WTC11 (cell line): ENCODE measurements around the gene OTUD7B. TPM values are rescaled to one million over a fixed set of nuclear protein-coding genes. Genes with fewer than 3 reads are reported as not detected.

Source experiments
- ATAC-seq: fragments of 200-7000 bp; cut with Tn5 transposase; 2 replicates; pipeline ENCODE4 v1.10.0; 2021; ENCODE audit warnings: mild to moderate bottlenecking, moderate library complexity
- CTCF ChIA-PET: fragments of 300-600 bp; sonication (Branson Sonifier 250); formaldehyde crosslinking; loops from one replicate; lab custom pipeline; 2021; ENCODE audit warnings: antibody characterized with exemption; lab: Charles Lee
- POLR2A ChIA-PET: fragments of 350-600 bp; sonication (Branson Sonifier 250); formaldehyde crosslinking; loops from one replicate; lab custom pipeline; 2021; ENCODE audit warnings: antibody characterized with exemption; lab: Charles Lee
- DNase-seq: peaks from one replicate; pipeline ENCODE4 v3.0.0; 2021; ENCODE audit warnings: low spot score
- H3K27ac Mint-ChIP-seq: 2 replicates; pipeline ENCODE4 v1.8.0; 2021; ENCODE audit warnings: mixed read lengths
- H3K27me3 Mint-ChIP-seq: 2 replicates; pipeline ENCODE4 v1.8.0; 2021; ENCODE audit warnings: low read depth, mild to moderate bottlenecking, moderate library complexity, mixed read lengths
- H3K36me3 Mint-ChIP-seq: 2 replicates; pipeline ENCODE4 v1.8.0; 2021; ENCODE audit warnings: mixed read lengths
- H3K4me1 Mint-ChIP-seq: 2 replicates; pipeline ENCODE4 v1.8.0; 2022; ENCODE audit warnings: mixed read lengths
- H3K4me3 Mint-ChIP-seq: 2 replicates; pipeline ENCODE4 v1.8.0; 2021; ENCODE audit warnings: mild to moderate bottlenecking, moderate library complexity, mixed read lengths
- H3K9me3 Mint-ChIP-seq: 2 replicates; pipeline ENCODE4 v1.8.0; 2021; ENCODE audit warnings: mixed read lengths
- CBFB ChIP-seq: sonication (generic); formaldehyde crosslinking; IDR thresholded peaks from 2 replicates; pipeline ENCODE4 v1.8.1; 2022; ENCODE audit warnings: mild to moderate bottlenecking, low read depth, missing genetic modification reagents
- CREB1 ChIP-seq: sonication (generic); formaldehyde crosslinking; IDR thresholded peaks from 2 replicates; pipeline ENCODE4 v1.8.0; 2023; ENCODE audit warnings: mild to moderate bottlenecking, missing genetic modification reagents
- E2F1 ChIP-seq: sonication (generic); formaldehyde crosslinking; IDR thresholded peaks from 2 replicates; pipeline ENCODE4 v1.8.0; 2022; ENCODE audit warnings: mild to moderate bottlenecking, missing genetic modification reagents
- ESRRA ChIP-seq: sonication (generic); formaldehyde crosslinking; IDR thresholded peaks from 2 replicates; pipeline ENCODE4 v1.8.1; 2022; ENCODE audit warnings: mild to moderate bottlenecking, missing genetic modification reagents, borderline replicate concordance
- GTF2I ChIP-seq: fragments of 250-450 bp; sonication (Bioruptor Pico); conservative IDR thresholded peaks from 2 replicates; pipeline ENCODE4 v1.4.0; 2021; ENCODE audit warnings: mild to moderate bottlenecking
- IRF2 ChIP-seq: sonication (generic); formaldehyde crosslinking; IDR thresholded peaks from 2 replicates; pipeline ENCODE4 v1.8.0; 2022; ENCODE audit warnings: low read depth, missing genetic modification reagents, borderline replicate concordance
- NR1H2 ChIP-seq: sonication (generic); formaldehyde crosslinking; IDR thresholded peaks from 2 replicates; pipeline ENCODE4 v1.9.0; 2021; ENCODE audit warnings: mild to moderate bottlenecking, moderate library complexity, missing genetic modification reagents
- OVOL2 ChIP-seq: fragments of 250-450 bp; sonication (Bioruptor Pico); IDR thresholded peaks from 2 replicates; pipeline ENCODE4 v1.9.0; 2021; ENCODE audit warnings: mild to moderate bottlenecking, borderline replicate concordance
- PRRX2 ChIP-seq: fragments of 250-450 bp; sonication (Bioruptor Pico); IDR thresholded peaks from 2 replicates; pipeline ENCODE4 v1.8.0; 2021; ENCODE audit warnings: mild to moderate bottlenecking
- RELA ChIP-seq: sonication (generic); formaldehyde crosslinking; IDR thresholded peaks from 2 replicates; pipeline ENCODE4 v1.8.1; 2022; ENCODE audit warnings: missing genetic modification reagents, mild to moderate bottlenecking, borderline replicate concordance
- RORB ChIP-seq: fragments of 250-450 bp; sonication (Bioruptor Pico); IDR thresholded peaks from 2 replicates; pipeline ENCODE4 v1.9.0; 2021; ENCODE audit warnings: mild to moderate bottlenecking
- SMAD4 ChIP-seq: sonication (generic); formaldehyde crosslinking; IDR thresholded peaks from 2 replicates; pipeline ENCODE4 v1.8.0; 2022; ENCODE audit warnings: mild to moderate bottlenecking, missing genetic modification reagents
- TP53 ChIP-seq: sonication (generic); formaldehyde crosslinking; IDR thresholded peaks from 2 replicates; pipeline ENCODE4 v1.8.1; 2023; ENCODE audit warnings: mild to moderate bottlenecking, missing genetic modification reagents
- ZNF219 ChIP-seq: sonication (generic); formaldehyde crosslinking; IDR thresholded peaks from 2 replicates; pipeline ENCODE4 v1.8.0; 2023; ENCODE audit warnings: missing genetic modification reagents, mild to moderate bottlenecking, borderline replicate concordance
- ZNF263 ChIP-seq: sonication (generic); formaldehyde crosslinking; IDR thresholded peaks from 2 replicates; pipeline ENCODE4 v1.8.1; 2022; ENCODE audit warnings: low read depth, mild to moderate bottlenecking, moderate library complexity, missing genetic modification reagents
- ZSCAN18 ChIP-seq: fragments of 250-450 bp; sonication (Bioruptor Pico); IDR thresholded peaks from 2 replicates; pipeline ENCODE4 v2.1.2; 2022; ENCODE audit warnings: mild to moderate bottlenecking, moderate library complexity
- total RNA-seq: library from RNA; stranded (reverse); gene quantifications from 3 replicates; pipeline ENCODE4 v1.2.3, GENCODE V29; 2021
- TF ChIP-seq, protein P1 (sequence below): fragments of 250-450 bp; sonication (Bioruptor Pico); IDR thresholded peaks from 2 replicates; pipeline ENCODE4 v1.9.0; 2021; ENCODE audit warnings: mild to moderate bottlenecking
- TF ChIP-seq, protein P2 (sequence below): sonication (generic); formaldehyde crosslinking; IDR thresholded peaks from 2 replicates; pipeline ENCODE4 v1.8.0; 2022; ENCODE audit warnings: mild to moderate bottlenecking, missing genetic modification reagents
- TF ChIP-seq, protein P3 (sequence below): sonication (generic); formaldehyde crosslinking; IDR thresholded peaks from 2 replicates; pipeline ENCODE4 v1.8.1; 2022; ENCODE audit warnings: low read depth, mild to moderate bottlenecking, moderate library complexity, missing genetic modification reagents, borderline replicate concordance
- TF ChIP-seq, protein P4 (sequence below): sonication (generic); formaldehyde crosslinking; IDR thresholded peaks from 2 replicates; pipeline ENCODE4 v1.8.1; 2022; ENCODE audit warnings: mild to moderate bottlenecking, moderate library complexity, missing genetic modification reagents
- TF ChIP-seq, protein P5 (sequence below): sonication (generic); formaldehyde crosslinking; IDR thresholded peaks from 2 replicates; pipeline ENCODE4 v1.8.1; 2023; ENCODE audit warnings: mild to moderate bottlenecking, missing genetic modification reagents, moderate library complexity

Gene OTUD7B
- total RNA-seq, 1 experiment from 2014 or later = 21.0 TPM

- no peaks in the 10 kb centered on the region for H3K27me3 Mint-ChIP-seq
- H3K9me3 Mint-ChIP-seq = no peaks in the 10 kb centered on the region
- no peak for DNase-seq
- POLR2A ChIA-PET = no interaction called here
- H3K4me1 Mint-ChIP-seq = peaks cover 24% of the 10 kb centered on the region
- ATAC-seq = no peak
- TF ChIP-seq IRF2 (CRISPR knock-in tag) (no peak), OVOL2 (CRISPR knock-in tag) (no peak), CBFB (CRISPR knock-in tag) (no peak), CREB1 (no peak), PRRX2 (no peak), RORB (no peak), TP53 (CRISPR knock-in tag) (no peak), ESRRA (no peak)
- TF ChIP-seq, protein P1, sequence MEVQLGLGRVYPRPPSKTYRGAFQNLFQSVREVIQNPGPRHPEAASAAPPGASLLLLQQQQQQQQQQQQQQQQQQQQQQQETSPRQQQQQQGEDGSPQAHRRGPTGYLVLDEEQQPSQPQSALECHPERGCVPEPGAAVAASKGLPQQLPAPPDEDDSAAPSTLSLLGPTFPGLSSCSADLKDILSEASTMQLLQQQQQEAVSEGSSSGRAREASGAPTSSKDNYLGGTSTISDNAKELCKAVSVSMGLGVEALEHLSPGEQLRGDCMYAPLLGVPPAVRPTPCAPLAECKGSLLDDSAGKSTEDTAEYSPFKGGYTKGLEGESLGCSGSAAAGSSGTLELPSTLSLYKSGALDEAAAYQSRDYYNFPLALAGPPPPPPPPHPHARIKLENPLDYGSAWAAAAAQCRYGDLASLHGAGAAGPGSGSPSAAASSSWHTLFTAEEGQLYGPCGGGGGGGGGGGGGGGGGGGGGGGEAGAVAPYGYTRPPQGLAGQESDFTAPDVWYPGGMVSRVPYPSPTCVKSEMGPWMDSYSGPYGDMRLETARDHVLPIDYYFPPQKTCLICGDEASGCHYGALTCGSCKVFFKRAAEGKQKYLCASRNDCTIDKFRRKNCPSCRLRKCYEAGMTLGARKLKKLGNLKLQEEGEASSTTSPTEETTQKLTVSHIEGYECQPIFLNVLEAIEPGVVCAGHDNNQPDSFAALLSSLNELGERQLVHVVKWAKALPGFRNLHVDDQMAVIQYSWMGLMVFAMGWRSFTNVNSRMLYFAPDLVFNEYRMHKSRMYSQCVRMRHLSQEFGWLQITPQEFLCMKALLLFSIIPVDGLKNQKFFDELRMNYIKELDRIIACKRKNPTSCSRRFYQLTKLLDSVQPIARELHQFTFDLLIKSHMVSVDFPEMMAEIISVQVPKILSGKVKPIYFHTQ (CRISPR knock-in tag) = no peak
- TF ChIP-seq, protein P2, sequence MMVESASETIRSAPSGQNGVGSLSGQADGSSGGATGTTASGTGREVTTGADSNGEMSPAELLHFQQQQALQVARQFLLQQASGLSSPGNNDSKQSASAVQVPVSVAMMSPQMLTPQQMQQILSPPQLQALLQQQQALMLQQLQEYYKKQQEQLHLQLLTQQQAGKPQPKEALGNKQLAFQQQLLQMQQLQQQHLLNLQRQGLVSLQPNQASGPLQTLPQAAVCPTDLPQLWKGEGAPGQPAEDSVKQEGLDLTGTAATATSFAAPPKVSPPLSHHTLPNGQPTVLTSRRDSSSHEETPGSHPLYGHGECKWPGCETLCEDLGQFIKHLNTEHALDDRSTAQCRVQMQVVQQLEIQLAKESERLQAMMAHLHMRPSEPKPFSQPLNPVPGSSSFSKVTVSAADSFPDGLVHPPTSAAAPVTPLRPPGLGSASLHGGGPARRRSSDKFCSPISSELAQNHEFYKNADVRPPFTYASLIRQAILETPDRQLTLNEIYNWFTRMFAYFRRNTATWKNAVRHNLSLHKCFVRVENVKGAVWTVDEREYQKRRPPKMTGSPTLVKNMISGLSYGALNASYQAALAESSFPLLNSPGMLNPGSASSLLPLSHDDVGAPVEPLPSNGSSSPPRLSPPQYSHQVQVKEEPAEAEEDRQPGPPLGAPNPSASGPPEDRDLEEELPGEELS (CRISPR knock-in tag) = no peak
- TF ChIP-seq, protein P3, sequence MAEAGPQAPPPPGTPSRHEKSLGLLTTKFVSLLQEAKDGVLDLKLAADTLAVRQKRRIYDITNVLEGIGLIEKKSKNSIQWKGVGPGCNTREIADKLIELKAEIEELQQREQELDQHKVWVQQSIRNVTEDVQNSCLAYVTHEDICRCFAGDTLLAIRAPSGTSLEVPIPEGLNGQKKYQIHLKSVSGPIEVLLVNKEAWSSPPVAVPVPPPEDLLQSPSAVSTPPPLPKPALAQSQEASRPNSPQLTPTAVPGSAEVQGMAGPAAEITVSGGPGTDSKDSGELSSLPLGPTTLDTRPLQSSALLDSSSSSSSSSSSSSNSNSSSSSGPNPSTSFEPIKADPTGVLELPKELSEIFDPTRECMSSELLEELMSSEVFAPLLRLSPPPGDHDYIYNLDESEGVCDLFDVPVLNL (CRISPR knock-in tag) = no peak
- 0 out of 2 replicates have a peak overlapping the region, but pooled peaks have one; percentile 71 for H3K27ac Mint-ChIP-seq
- H3K36me3 Mint-ChIP-seq = peaks cover 45% of the 10 kb centered on the region
- CTCF ChIA-PET = no interaction called here
- H3K4me3 Mint-ChIP-seq = peak overlapping the region; percentile 100
These were observed 84.8 kb downstream of the OTUD7B start for GRCh38 chr1:149925751-149926150.

DNA sequence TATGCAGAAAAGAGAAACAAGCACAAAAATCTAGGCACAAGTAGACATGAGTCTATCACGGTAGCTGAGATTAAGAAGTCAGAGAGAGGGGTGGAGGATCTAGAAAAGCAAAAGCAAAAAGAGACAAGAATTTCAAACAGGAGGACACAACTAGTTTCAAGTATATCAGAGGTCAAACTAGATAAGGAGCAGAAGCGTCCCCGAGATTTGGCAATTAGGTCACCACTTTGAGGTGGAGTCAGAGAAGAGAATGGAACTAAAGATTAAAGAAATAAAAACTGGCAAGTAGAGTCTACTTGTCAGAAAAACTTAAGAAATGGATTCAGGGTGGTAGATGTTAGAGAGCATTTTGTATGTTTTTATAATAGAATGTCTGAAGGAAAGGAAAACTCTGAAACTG is 85.2 kb downstream of the OTUD7B start:
- Mint-ChIP-seq H3K4me3 (peak overlapping the region; percentile 100), H3K4me1 (peaks cover 24% of the 10 kb centered on the region), H3K9me3 (no peaks in the 10 kb centered on the region), H3K27ac (peak overlapping the region; percentile 54; the same call in 1 of the 2 replicates), H3K27me3 (no peaks in the 10 kb centered on the region), H3K36me3 (peaks cover 45% of the 10 kb centered on the region)
- ATAC-seq = no peak
- ChIA-PET POLR2A (no interaction called here), CTCF (no interaction called here)
- no peak for DNase-seq
- TF ChIP-seq GTF2I (CRISPR knock-in tag) = no peak
- TF ChIP-seq, protein P4, sequence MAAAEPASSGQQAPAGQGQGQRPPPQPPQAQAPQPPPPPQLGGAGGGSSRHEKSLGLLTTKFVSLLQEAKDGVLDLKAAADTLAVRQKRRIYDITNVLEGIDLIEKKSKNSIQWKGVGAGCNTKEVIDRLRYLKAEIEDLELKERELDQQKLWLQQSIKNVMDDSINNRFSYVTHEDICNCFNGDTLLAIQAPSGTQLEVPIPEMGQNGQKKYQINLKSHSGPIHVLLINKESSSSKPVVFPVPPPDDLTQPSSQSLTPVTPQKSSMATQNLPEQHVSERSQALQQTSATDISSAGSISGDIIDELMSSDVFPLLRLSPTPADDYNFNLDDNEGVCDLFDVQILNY (CRISPR knock-in tag) = no peak
- TF ChIP-seq PRRX2 = no peak
- no peak for TF ChIP-seq RELA (CRISPR knock-in tag)
- no peak for TF ChIP-seq CREB1
- TF ChIP-seq ZSCAN18 (CRISPR knock-in tag) = no peak
- TF ChIP-seq, protein P5, sequence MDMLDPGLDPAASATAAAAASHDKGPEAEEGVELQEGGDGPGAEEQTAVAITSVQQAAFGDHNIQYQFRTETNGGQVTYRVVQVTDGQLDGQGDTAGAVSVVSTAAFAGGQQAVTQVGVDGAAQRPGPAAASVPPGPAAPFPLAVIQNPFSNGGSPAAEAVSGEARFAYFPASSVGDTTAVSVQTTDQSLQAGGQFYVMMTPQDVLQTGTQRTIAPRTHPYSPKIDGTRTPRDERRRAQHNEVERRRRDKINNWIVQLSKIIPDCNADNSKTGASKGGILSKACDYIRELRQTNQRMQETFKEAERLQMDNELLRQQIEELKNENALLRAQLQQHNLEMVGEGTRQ (CRISPR knock-in tag) = no peak
- TF ChIP-seq, protein P2 (CRISPR knock-in tag) = no peak
- no peak for TF ChIP-seq SMAD4 (CRISPR knock-in tag)
- no peak for TF ChIP-seq NR1H2
- no peak for TF ChIP-seq CBFB (CRISPR knock-in tag)
- TF ChIP-seq E2F1 (CRISPR knock-in tag) = no peak
- TF ChIP-seq ZNF219 (CRISPR knock-in tag) = no peak
- TF ChIP-seq ZNF263 = no peak
